Lower lobe of right lung (tissue), 2 donors: ENCODE measurements around the gene FAM25C. TPM values are rescaled to one million over a fixed set of nuclear protein-coding genes. Genes with fewer than 3 reads are reported as not detected.
"Not testable (repeated sequence)": the region's sequence is repeated elsewhere in the genome, so short reads cannot be mapped to it uniquely, and the experiment has no call there.

ENCODE experiments used
- ATAC-seq, 2 donors: fragments of 200-7000 bp; cut with Tn5 transposase; one replicate each; pipeline ENCODE4 v1.9.1; 2020 to 2022; ENCODE audit warnings: mild to moderate bottlenecking in 2 of 2, moderate library complexity in 2 of 2
- DNase-seq: peaks from one replicate; pipeline ENCODE4 v3.0.0-alpha.2; 2020
- H3K27ac ChIP-seq: fragments of 200-600 bp; one replicate; pipeline ENCODE4 v1.8.0; 2022
- H3K27me3 ChIP-seq: fragments of 200-600 bp; one replicate; pipeline ENCODE4 v1.8.0; 2022; ENCODE audit warnings: low read depth
- H3K36me3 ChIP-seq: fragments of 200-600 bp; one replicate; pipeline ENCODE4 v1.8.0; 2022; ENCODE audit warnings: mild to moderate bottlenecking
- H3K4me1 ChIP-seq: fragments of 200-600 bp; one replicate; pipeline ENCODE4 v1.8.0; 2022
- H3K4me3 ChIP-seq: fragments of 200-600 bp; one replicate; pipeline ENCODE4 v1.8.0; 2022; ENCODE audit warnings: mild to moderate bottlenecking
- H3K9me3 ChIP-seq: fragments of 200-600 bp; one replicate; pipeline ENCODE4 v1.8.0; 2022
- intact Hi-C: fragments of 100-400 bp; cut with DNase I; formaldehyde crosslinking; loops from one replicate; pipeline ENCODE4 v1.11.0; 2022
- total RNA-seq: library from RNA; stranded (reverse); fragmentation: NEBNext Ultra II Directional; extraction: Animal tissue kit (Norgen Biotek cat#: 25700); gene quantifications from one replicate; pipeline ENCODE4 v1.2.1, GENCODE V29; 2021
- TF ChIP-seq, protein P1 (sequence below): fragments of 200-600 bp; IDR thresholded peaks from one replicate; pipeline ENCODE4 v1.8.0; 2022; ENCODE audit warnings: antibody characterized with exemption, mild to moderate bottlenecking
- donor health status: DM: no; HTN: yes; CAD: no; lungs with severe emphysema.

Gene FAM25C
- total RNA-seq, 1 donor from 2014 or later, result not detected

GRCh38 chr10:47986413-47987230, 13.0 kb downstream of the FAM25C start:
- H3K4me1 ChIP-seq, H3K27ac ChIP-seq, H3K36me3 ChIP-seq, intact Hi-C loops, H3K4me3 ChIP-seq, DNase-seq, H3K9me3 ChIP-seq, H3K27me3 ChIP-seq: not testable (repeated sequence)
- TF ChIP-seq, protein P1, sequence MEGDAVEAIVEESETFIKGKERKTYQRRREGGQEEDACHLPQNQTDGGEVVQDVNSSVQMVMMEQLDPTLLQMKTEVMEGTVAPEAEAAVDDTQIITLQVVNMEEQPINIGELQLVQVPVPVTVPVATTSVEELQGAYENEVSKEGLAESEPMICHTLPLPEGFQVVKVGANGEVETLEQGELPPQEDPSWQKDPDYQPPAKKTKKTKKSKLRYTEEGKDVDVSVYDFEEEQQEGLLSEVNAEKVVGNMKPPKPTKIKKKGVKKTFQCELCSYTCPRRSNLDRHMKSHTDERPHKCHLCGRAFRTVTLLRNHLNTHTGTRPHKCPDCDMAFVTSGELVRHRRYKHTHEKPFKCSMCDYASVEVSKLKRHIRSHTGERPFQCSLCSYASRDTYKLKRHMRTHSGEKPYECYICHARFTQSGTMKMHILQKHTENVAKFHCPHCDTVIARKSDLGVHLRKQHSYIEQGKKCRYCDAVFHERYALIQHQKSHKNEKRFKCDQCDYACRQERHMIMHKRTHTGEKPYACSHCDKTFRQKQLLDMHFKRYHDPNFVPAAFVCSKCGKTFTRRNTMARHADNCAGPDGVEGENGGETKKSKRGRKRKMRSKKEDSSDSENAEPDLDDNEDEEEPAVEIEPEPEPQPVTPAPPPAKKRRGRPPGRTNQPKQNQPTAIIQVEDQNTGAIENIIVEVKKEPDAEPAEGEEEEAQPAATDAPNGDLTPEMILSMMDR, result peak; percentile 7
- peak; percentile 78 to 87 for ATAC-seq

DNA sequence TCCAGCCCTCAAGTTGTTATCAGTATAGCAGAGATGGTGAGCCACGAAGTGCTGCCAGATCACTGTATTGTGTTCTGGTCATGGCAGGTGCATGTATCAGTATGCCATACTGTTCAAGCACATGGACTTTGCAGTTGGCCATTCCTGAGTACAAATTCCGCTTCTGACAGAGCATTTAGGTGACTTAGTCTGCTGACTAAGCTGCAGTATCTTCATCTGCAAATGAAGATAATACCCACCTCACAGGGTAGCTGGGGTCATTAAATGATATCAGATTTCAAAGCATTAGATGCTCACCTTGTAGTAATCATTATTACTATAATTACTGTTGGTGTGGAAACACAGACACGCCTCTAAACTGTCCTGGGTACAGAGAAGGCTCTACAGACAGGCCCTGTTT, 24.2 kb downstream of the FAM25C start:
- H3K4me3 ChIP-seq, H3K4me1 ChIP-seq, H3K36me3 ChIP-seq, H3K27ac ChIP-seq, intact Hi-C loops, H3K9me3 ChIP-seq, DNase-seq, ATAC-seq, H3K27me3 ChIP-seq: not testable (repeated sequence)

- H3K4me1 ChIP-seq, ATAC-seq, H3K9me3 ChIP-seq, DNase-seq, intact Hi-C loops, H3K36me3 ChIP-seq, H3K27ac ChIP-seq, H3K4me3 ChIP-seq, H3K27me3 ChIP-seq: not testable (repeated sequence)
Measured at GRCh38 chr10:47973131-47973530, 26.5 kb downstream of the FAM25C start.

DNA sequence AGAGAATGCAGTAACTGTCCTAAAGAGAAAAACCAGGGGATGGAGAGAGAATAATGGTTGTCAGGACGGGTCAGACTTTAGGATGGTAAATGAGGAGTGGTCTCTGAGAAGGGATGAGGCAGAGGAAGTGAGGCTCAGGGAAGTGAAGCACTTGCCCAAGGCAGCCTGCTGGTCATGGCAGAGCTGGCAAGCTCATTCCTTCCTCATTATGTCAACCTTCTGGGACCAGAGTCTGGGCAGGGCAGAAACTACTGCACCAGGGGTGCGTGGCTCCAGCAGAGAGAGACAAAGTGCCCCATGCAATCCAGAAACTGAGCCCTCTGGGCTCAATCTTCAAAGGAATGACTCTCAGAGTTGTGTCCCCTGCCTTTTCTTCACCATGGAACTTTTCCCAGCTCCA, 27.5 kb downstream of the FAM25C start:
- H3K9me3 ChIP-seq, H3K27me3 ChIP-seq, H3K27ac ChIP-seq, intact Hi-C loops, H3K4me1 ChIP-seq, H3K4me3 ChIP-seq, DNase-seq, H3K36me3 ChIP-seq: not testable (repeated sequence)
- peak in 1 of 2 donors; percentile 33 for ATAC-seq

DNA sequence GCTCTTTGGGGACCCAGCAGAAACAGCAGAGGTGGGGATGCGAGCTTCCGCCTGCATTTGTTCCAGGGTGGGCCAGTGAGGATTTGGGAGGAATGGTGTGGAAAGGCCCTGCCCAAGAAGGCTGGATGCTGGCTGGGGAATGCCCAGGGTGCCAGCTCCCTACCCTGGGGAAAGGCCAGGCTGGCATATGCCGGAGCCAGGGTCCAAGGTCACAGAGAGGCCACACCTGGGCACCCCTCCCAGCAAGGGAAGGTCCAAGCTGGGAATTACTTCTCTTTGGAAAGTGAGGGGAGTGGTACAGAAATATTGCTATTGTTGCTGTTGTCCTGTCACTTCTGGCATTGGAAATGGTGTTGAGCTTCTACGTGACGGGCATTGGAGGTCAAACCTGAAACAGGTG, 28.0 kb downstream of the FAM25C start:
- H3K27me3 ChIP-seq, DNase-seq, H3K36me3 ChIP-seq, intact Hi-C loops, H3K27ac ChIP-seq, H3K4me3 ChIP-seq, H3K4me1 ChIP-seq, ATAC-seq, H3K9me3 ChIP-seq: not testable (repeated sequence)

- H3K27me3 ChIP-seq, ATAC-seq, H3K4me3 ChIP-seq, H3K9me3 ChIP-seq, H3K36me3 ChIP-seq, H3K4me1 ChIP-seq, intact Hi-C loops, H3K27ac ChIP-seq, DNase-seq: not testable (repeated sequence)
Measured at GRCh38 chr10:47970047-47970446, 29.5 kb downstream of the FAM25C start.

DNA sequence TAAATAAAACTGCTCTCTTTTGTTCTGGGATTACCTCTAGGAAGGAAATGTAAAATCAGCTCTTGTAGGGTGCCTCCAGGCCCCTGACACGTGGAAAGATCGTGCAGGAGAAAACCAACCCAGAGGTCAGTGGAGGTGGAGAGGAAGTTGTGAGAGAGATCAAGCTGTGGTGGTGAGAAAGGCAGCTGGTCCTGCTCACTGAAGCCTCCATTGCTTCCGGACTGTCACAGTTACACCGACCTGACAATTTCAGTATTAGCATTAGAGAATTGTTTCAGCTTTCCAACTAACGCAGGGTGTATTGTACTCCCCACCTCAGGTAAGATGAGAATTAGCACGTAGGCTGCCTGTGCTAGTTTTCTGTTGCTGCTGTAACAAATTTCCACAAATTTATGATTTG, 30.6 kb downstream of the FAM25C start:
- H3K9me3 ChIP-seq, H3K27ac ChIP-seq, ATAC-seq, H3K4me3 ChIP-seq, H3K27me3 ChIP-seq, intact Hi-C loops, H3K36me3 ChIP-seq, H3K4me1 ChIP-seq, DNase-seq: not testable (repeated sequence)

DNA sequence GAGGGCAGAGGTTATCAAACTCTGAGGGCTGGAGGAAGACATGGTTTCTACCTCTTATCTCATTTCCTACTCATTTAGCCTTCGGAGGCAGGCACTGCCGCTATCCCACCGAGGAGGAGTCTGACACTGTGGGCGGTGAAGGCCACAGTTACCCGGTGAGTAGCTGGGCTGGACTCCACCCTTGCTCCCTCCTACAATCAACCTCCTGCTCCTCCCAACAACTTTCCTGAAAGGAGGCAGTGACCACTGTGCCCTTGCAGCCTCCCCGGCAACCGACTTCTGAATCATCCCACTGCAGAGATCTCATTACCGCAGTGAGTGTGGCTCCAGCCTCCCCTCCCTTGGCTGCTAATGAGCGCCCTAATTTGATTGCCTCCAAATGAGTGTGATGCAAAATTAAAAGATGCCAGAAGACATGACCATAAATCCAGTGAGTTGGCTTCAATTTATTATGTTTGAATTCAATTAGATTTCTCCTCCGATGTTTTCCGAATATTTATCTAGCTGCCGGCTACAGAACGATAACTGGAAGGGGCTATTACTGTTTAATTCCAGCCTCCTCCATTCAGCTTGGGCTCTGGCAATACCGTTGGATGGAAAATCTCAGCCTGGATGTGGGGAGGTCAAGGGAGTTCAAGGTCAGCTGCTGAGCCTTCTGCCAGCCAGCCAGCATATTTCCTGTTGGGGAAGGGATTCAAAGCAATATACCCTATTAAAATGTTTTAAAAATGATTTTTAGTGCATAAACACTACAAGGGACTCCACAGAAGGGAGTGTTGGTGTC, 35.1 kb downstream of the FAM25C start:
- H3K27me3 ChIP-seq, H3K27ac ChIP-seq, H3K9me3 ChIP-seq, intact Hi-C loops, H3K4me3 ChIP-seq, H3K36me3 ChIP-seq, DNase-seq, H3K4me1 ChIP-seq: not testable (repeated sequence)
- ATAC-seq, result peak; percentile 9 to 19

- H3K27ac ChIP-seq, intact Hi-C loops, ATAC-seq, H3K4me3 ChIP-seq, H3K36me3 ChIP-seq, H3K4me1 ChIP-seq, H3K27me3 ChIP-seq, DNase-seq, H3K9me3 ChIP-seq: not testable (repeated sequence)
Measured at GRCh38 chr10:47962785-47963184, 36.8 kb downstream of the FAM25C start.

GRCh38 chr10:47960699-47961098, 38.9 kb downstream of the FAM25C start:
- H3K4me1 ChIP-seq, ATAC-seq, H3K4me3 ChIP-seq, intact Hi-C loops, H3K27me3 ChIP-seq, H3K36me3 ChIP-seq, H3K9me3 ChIP-seq, H3K27ac ChIP-seq, DNase-seq: not testable (repeated sequence)

DNA sequence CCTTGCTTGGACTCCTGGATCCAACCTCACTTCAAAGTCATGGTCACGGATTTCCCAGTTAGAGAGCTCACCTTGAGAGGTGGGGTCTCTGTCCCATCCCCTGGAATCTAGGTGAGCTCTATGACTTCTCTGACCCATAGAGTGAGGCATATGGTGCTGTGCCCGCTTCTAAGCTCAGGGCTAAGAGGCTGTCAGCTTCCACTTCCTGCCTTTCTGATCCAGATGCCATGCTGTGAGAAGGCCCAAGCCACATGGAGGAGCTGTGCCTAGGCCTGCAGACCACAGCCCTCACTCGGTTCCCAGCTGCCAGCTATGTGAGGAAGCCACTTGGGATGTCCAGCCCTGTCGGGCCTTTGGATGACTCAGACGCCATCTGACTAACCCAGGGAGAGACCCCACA, 39.9 kb downstream of the FAM25C start:
- H3K4me3 ChIP-seq, H3K27ac ChIP-seq, H3K9me3 ChIP-seq, H3K36me3 ChIP-seq, intact Hi-C loops, H3K4me1 ChIP-seq, DNase-seq, H3K27me3 ChIP-seq: not testable (repeated sequence)
- ATAC-seq, result peak; percentile 3 to 16

DNA sequence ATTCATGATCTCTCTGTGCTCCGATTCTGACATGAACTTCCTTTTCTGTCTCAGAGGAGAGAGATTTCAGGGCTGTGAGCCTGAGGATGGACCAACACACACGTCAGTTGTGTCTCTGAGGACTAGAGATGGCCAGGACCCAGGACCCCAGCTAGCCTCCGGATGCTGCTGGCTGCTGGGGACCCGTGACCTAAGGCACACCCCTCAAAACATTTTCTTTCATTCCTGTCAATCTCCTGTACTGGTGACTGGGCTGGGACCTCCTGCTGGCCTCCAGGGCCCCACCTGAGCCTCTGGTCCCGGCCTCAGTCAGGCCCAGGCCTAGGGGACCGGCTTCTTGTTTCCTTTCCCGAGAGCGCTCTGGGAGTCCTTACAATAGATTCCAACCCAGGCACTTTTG, 42.4 kb downstream of the FAM25C start:
- H3K4me1 ChIP-seq, H3K27me3 ChIP-seq, H3K9me3 ChIP-seq, DNase-seq, intact Hi-C loops, H3K27ac ChIP-seq, H3K4me3 ChIP-seq, H3K36me3 ChIP-seq: not testable (repeated sequence)
- ATAC-seq, result peak; percentile 21 to 31

- peak in 1 of 2 donors; percentile 6 for ATAC-seq
- H3K36me3 ChIP-seq, H3K4me1 ChIP-seq, H3K27me3 ChIP-seq, DNase-seq, H3K9me3 ChIP-seq, H3K27ac ChIP-seq, H3K4me3 ChIP-seq, intact Hi-C loops: not testable (repeated sequence)
Measured at GRCh38 chr10:47947424-47947823, 52.2 kb downstream of the FAM25C start.
